Fibroblast of villous mesenchyme (primary cell): ENCODE data around the gene ANKZF1. TPM values are rescaled to one million over a fixed set of nuclear protein-coding genes. Genes with fewer than 3 reads are reported as not detected.
"Not testable (repeated sequence)": the region's sequence is repeated elsewhere in the genome, so short reads cannot be mapped to it uniquely, and the experiment has no call there.

Experiments
- DNase-seq: peaks from one replicate; pipeline ENCODE4 v3.0.0-alpha.2; 2010; ENCODE audit warnings: low read depth
- H3K4me3 ChIP-seq: 2 replicates; pipeline ENCODE4 v1.5.1; 2011; ENCODE audit warnings: low read depth, mild to moderate bottlenecking, low read length
- CTCF ChIP-seq: IDR thresholded peaks from 2 replicates; pipeline ENCODE4 v1.5.1; 2012; ENCODE audit warnings: low read depth, mild to moderate bottlenecking, low read length; ENCODE audit not compliant: insufficient read depth
- total RNA-seq: library from RNA; depleted of rRNA; stranded (reverse); fragments of >200 nt; gene quantifications from 2 replicates; pipeline ENCODE4 v1.2.3, GENCODE V29; 2012

ANKZF1 gene
- total RNA-seq, 1 donor: 22.0 TPM

- no peak for DNase-seq
- peak overlapping the region; percentile 57 for H3K4me3 ChIP-seq
- no peak for TF ChIP-seq CTCF
Observed at GRCh38 chr2:219252570-219252899, 22.9 kb downstream of the ANKZF1 start.

- peak within 1 kb of the TSS; percentile 57 for H3K4me3 ChIP-seq
- TF ChIP-seq CTCF: no peak
- no peak for DNase-seq
Observed at GRCh38 chr2:219252900-219253752, 23.5 kb downstream of the ANKZF1 start, which contains the start of gene TUBA4B. Gene TUBA4B (plus strand): TSS chr2:219253243. CDS start chr2:219253408, 165 bp downstream.

- no peak for TF ChIP-seq CTCF
- peak within 1 kb of the TSS; percentile 57 for H3K4me3 ChIP-seq
- DNase-seq: no peak
Observed at GRCh38 chr2:219253753-219254589, 24.4 kb downstream of the ANKZF1 start, which contains the start of gene TUBA4A. Gene TUBA4A (minus strand): TSS chr2:219253918. CDS start chr2:219253858, 60 bp downstream.

- DNase-seq: no peak
Observed at GRCh38 chr2:219254590-219255201, 25.1 kb downstream of the ANKZF1 start.

GRCh38 chr2:219258942-219259341, 29.3 kb downstream of the ANKZF1 start:
- not testable (repeated sequence) for H3K4me3 ChIP-seq, DNase-seq

More at GRCh38 chr2:219254590-219255201, 25.1 kb downstream of the ANKZF1 start:
- no peak for TF ChIP-seq CTCF
- H3K4me3 ChIP-seq: peak overlapping the region; percentile 57

GRCh38 chr2:219261024-219261855, 31.6 kb downstream of the ANKZF1 start:
- no peak overlapping the region for H3K4me3 ChIP-seq
- no peak for TF ChIP-seq CTCF
- DNase-seq: no peak
